Heart left ventricle (tissue), 16 donors: Measurements from ENCODE around the gene MCAM. TPM values are rescaled to one million over a fixed set of nuclear protein-coding genes. Genes with fewer than 3 reads are reported as not detected.

Experiments
- ATAC-seq, 4 donors: fragments of 200-7000 bp; cut with Tn5 transposase; one replicate each; pipeline ENCODE4 v1.9.1; 2020 to 2022; ENCODE audit warnings: moderate library complexity in 4 of 4, mild to moderate bottlenecking in 3 of 4, moderate number of reproducible peaks in 1 of 4
- DNase-seq, 5 donors: peaks; one replicate each; pipeline ENCODE4 v3.0.0-alpha.2; 2020
- H3K27ac ChIP-seq, 12 donors: fragments of 200-600 bp; sonication (generic) in 4 of 12; one replicate each; pipeline versions ENCODE4 v1.5.0 to v1.8.0; 2016 to 2022; ENCODE audit warnings: mild to moderate bottlenecking in 2 of 12
- H3K27me3 ChIP-seq, 9 donors: fragments of 200-600 bp; sonication (generic) in 2 of 9; one replicate each; pipeline versions ENCODE4 v1.5.1 to v1.8.0; 2016 to 2022; ENCODE audit warnings: mild to moderate bottlenecking in 3 of 9
- H3K36me3 ChIP-seq, 9 donors: fragments of 200-600 bp; sonication (generic) in 2 of 9; one replicate each; pipeline versions ENCODE4 v1.5.0 to v1.8.0; 2018 to 2022; ENCODE audit warnings: mild to moderate bottlenecking in 2 of 9
- H3K4me1 ChIP-seq, 12 donors: fragments of 200-600 bp; sonication (generic) in 4 of 12; one replicate each; pipeline versions ENCODE4 v1.5.0 to v1.8.0; 2016 to 2022; ENCODE audit warnings: mild to moderate bottlenecking in 3 of 12
- H3K4me3 ChIP-seq, 12 donors: fragments of 200-600 bp; sonication (generic) in 4 of 12; one replicate each; pipeline versions ENCODE4 v1.5.0 to v1.8.0; 2017 to 2022; ENCODE audit warnings: mild to moderate bottlenecking in 9 of 12, moderate library complexity in 4 of 12
- H3K9me3 ChIP-seq, 12 donors: fragments of 200-600 bp; sonication (generic) in 4 of 12; one replicate each; pipeline versions ENCODE4 v1.5.0 to v1.8.0; 2016 to 2022; ENCODE audit warnings: mild to moderate bottlenecking in 1 of 12
- POLR2A ChIP-seq, 2 donors: fragments of 450-650 bp; IDR thresholded peaks; one replicate each; pipeline ENCODE4 v1.6.1; 2017; ENCODE audit warnings: antibody characterized with exemption in 2 of 2, mild to moderate bottlenecking in 2 of 2, moderate library complexity in 2 of 2
- WGBS, 4 donors: extraction: QIAGEN DNeasy Blood & Tissue Kit in 2 of 4; methylation state at CpG; one replicate each; pipeline versions ENCODE4 v1.1.5 to v1.1.7; 2013 to 2018; 5-methylcytosine and 5-hydroxymethylcytosine counted together
- intact Hi-C, 10 donors: fragments of 100-400 bp; cut with DNase I; formaldehyde crosslinking; loops; one replicate each; pipeline versions ENCODE4 v1.11.1 to v1.14.2; 2022
- polyA plus RNA-seq, 2 donors: library from polyadenylated mRNA; stranded (reverse); fragments of 200-250 nt; gene quantifications; one replicate each; pipeline ENCODE4 v1.2.3, GENCODE V29; 2013
- total RNA-seq, 9 donors: library from RNA; depleted of rRNA in 2 of 9; stranded (reverse); fragments of >200 nt in 2 of 9; fragmentation: NEBNext Ultra II Directional in 3 of 9; extraction: Animal tissue kit (Norgen Biotek cat#: 25700) in 3 of 9; gene quantifications; one replicate each; pipeline versions ENCODE4 v1.1.0 to v1.2.4, GENCODE V29; 2016 to 2023
- TF ChIP-seq, protein P1 (sequence below), 12 donors: fragments of 200-600 bp; sonication (generic) in 4 of 12; IDR thresholded peaks; one replicate each; pipeline versions ENCODE4 v1.5.0 to v1.8.0; 2018 to 2022; ENCODE audit warnings: antibody characterized with exemption in 12 of 12, mild to moderate bottlenecking in 5 of 12
- donor health status: ischemic (EF 13 %, LVEDD 7.1; RV severe dilation, severe dysfunction).
- donor health status: healthy with polysubstance abuse.
- donor health status: DM: no; HTN: yes; CAD: no.
- donor health status: DM: no; HTN: no; CAD: no.
- donor health status: ischemic (EF 25% LVEDD 6.9; RV normal size, moderate dysfunction).
- donor health status: ischemic (EF 25% LVEDD 5.7; RV mildly dilated, moderate dysfunction).
- donor health status: healthy.
- donor health status: DM: yes; HTN: yes; CAD: no.
- donor health status: ischemic (EF 35%, LVEDD 5.7; RV mildly dilated, moderate dysfunction).
- donor health status: nonischemic (EF 11% LVEDD 7.7; RV severe dilation, severe dysfunction).
- donor health status: DM: yes; HTN: yes; CAD: no.
- donor health status: PGD.
- donor health status: ischemic (EF 29% LVEDD 5.4; RV normal size, mild dysfunction).
- donor health status: nonischemic (EF 23%, LVEDD 6.1; RV moderate dilation, normal function).

Gene MCAM
- total and polyA plus RNA-seq, 11 donors, result 31.9 to 380 (median 108) TPM

DNA sequence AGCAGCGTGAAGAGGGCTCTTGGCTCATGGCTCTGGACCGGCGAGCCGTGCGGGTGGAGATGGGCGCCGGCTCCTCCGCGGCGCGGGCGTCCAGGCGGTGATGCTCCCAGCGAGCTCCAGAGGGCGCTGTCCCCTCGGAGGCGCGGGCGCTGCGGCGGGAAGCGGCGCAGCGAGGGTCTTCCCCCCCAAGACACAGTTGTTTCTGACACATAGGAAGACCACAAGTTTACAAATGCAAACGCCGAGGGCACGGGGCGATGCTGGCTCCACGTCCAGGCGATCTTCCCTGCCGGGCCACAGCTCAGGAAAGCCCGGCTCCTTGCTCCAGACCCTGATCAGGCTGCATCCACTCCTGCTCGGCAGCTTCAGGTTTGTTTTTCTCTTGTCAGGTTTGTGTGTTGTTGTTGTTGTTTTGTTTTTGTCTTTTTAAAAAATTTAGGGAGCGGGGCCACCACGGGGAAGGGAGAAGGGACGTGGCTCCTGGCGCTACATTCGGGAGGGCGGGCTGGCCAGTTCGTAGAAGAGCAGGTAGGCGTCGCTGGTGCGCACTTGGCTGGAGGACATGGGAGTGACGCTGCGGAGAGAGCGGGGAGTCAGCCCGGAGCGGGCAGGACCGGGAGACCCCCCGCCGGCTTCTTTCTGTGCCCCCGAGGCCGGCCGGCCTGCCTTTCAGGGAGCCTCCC, 39.6 kb upstream of the MCAM start:
- peaks cover 0 to 11% (median 0%) of the 10 kb centered on the region in 9 donors for H3K27me3 ChIP-seq
- WGBS, 4 donors, result 1 to 2% (median 1%) methylated on average over 54 of the region's 54 CpGs
- ATAC-seq (peak; percentile 35 to 71 (median 68)), DNase-seq (peak; percentile 84 to 91 (median 85))
- peaks cover 3 to 73% (median 39%) of the 10 kb centered on the region in 12 donors for H3K4me1 ChIP-seq
- H3K4me3 ChIP-seq, result peak overlapping the region in 11 of 12 donors; percentile 40 to 73 (median 60)
- H3K9me3 ChIP-seq, result no peaks in the 10 kb centered on the region
- intact Hi-C loops, result loop anchor here (1.0 to 10.0 kb wide), 9 partner anchors 16 to 121 kb away; partner anchors contain the start of gene USP2 (in 1 of the 10)
- H3K36me3 ChIP-seq, result peaks cover 0 to 50% (median 23%) of the 10 kb centered on the region in 9 donors
- TF ChIP-seq, protein P1, sequence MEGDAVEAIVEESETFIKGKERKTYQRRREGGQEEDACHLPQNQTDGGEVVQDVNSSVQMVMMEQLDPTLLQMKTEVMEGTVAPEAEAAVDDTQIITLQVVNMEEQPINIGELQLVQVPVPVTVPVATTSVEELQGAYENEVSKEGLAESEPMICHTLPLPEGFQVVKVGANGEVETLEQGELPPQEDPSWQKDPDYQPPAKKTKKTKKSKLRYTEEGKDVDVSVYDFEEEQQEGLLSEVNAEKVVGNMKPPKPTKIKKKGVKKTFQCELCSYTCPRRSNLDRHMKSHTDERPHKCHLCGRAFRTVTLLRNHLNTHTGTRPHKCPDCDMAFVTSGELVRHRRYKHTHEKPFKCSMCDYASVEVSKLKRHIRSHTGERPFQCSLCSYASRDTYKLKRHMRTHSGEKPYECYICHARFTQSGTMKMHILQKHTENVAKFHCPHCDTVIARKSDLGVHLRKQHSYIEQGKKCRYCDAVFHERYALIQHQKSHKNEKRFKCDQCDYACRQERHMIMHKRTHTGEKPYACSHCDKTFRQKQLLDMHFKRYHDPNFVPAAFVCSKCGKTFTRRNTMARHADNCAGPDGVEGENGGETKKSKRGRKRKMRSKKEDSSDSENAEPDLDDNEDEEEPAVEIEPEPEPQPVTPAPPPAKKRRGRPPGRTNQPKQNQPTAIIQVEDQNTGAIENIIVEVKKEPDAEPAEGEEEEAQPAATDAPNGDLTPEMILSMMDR (IDR thresholded peaks at IDR 0.05), result peak; percentile 76 to 95 (median 90)
- peak in 1 of 2 donors; percentile 25 for TF ChIP-seq POLR2A (IDR thresholded peaks at IDR 0.05)
- H3K27ac ChIP-seq, result peak overlapping the region; percentile 22 to 99 (median 74)

DNA sequence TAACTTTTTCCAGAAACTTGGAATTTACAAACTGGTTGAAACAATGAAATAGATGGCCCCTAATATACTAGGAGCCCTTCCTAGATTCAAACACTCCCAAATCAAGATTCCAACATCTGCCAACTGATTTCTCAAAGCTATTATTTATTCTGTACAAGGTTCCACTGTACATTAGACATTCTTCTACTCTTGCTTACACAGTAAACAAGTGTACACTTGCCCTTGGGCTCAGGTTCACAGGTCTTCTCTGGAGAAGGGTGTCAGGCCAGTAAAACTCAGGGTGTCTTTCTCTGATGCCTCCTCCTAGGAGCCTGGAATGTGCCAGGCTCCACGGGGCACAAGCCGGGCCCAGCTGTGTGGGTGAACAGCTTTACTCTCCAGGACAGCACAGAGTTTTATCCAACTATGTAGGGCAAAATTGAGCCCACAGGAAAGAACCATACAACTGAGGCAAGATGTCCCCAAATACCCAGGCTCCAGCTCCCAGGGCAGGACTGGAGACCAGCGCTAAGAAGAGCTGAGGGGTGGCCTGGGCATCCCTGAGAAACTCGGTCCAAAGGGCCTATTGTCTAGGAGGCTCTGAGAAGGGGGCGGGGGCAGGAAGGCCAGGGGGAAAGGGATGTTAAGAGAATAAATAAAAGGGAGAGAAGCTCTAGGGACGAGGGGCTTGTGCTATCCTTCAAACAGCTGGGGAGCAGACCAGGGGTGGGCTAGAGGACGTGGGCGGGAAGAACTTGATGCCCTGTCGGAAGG, 38.3 kb upstream of the MCAM start:
- Histone ChIP-seq H3K4me3 (no peak overlapping the region), H3K4me1 (peaks cover 3 to 63% (median 32%) of the 10 kb centered on the region in 12 donors), H3K27me3 (peaks cover 0 to 11% (median 0%) of the 10 kb centered on the region in 9 donors), H3K36me3 (peaks cover 0 to 49% (median 23%) of the 10 kb centered on the region in 9 donors), H3K27ac (peak overlapping the region in 3 of 12 donors; percentile 20 to 99 (median 83)), H3K9me3 (no peaks in the 10 kb centered on the region)
- WGBS, 4 donors, result 63 to 69% (median 64%) methylated on average over 9 of the region's 9 CpGs
- TF ChIP-seq, protein P1 (IDR thresholded peaks at IDR 0.05), result no peak
- no peak for TF ChIP-seq POLR2A (IDR thresholded peaks at IDR 0.05)
- intact Hi-C loops, result loop anchor here in 6 of 10 donors (5.0 to 10.0 kb wide), 3 partner anchors 117 to 122 kb away; no protein-coding TSS in a partner anchor
- ATAC-seq (no peak), DNase-seq (peak in 1 of 5 donors; percentile 31)

DNA sequence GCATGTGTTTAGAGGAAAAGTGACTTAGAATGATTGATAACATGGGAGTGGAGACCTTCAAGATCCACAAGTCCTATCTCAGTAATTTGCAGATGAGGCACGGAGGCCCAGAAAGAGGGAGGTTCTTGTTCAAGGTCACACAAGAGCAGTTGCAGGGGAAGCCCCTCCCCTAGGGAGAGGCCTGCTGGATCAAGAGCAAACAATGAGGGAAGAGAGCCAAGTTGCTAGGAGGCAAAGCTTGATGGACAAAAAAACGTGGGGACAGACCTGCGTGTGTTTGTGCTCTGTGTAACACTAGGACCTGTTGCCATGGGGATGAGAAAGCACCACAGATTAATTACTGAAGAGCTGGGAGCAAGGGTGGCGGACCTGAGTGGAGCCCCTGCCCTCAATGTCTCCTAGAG, 35.9 kb upstream of the MCAM start:
- Histone ChIP-seq H3K36me3 (peaks cover 0 to 25% (median 4%) of the 10 kb centered on the region in 9 donors), H3K4me1 (peaks cover 3 to 51% (median 21%) of the 10 kb centered on the region in 12 donors), H3K27me3 (peaks cover 0 to 11% (median 0%) of the 10 kb centered on the region in 9 donors), H3K4me3 (no peak overlapping the region), H3K27ac (peak overlapping the region in 10 of 12 donors; percentile 12 to 76 (median 57)), H3K9me3 (no peaks in the 10 kb centered on the region)
- intact Hi-C loops, result loop anchor here in 3 of 10 donors (10.0 kb wide), 1 partner anchor 122 kb away; no protein-coding TSS in a partner anchor
- ATAC-seq (peak; percentile 55 to 73 (median 66)), DNase-seq (peak; percentile 66 to 85 (median 72))
- no peak for TF ChIP-seq POLR2A (IDR thresholded peaks at IDR 0.05)
- TF ChIP-seq, protein P1 (IDR thresholded peaks at IDR 0.05), result no peak
- WGBS, 4 donors, result 8 to 19% (median 18%) methylated on average over 4 of the region's 4 CpGs
